Measurements from ENCODE around the gene C19orf25. TPM values are rescaled to one million over a fixed set of nuclear protein-coding genes. Genes with fewer than 3 reads are reported as not detected.

Gene C19orf25
- total RNA-seq, 2 experiments from 2014 or later: 33.3 to 38.2 TPM

Other genes with a start within 250 kb of the C19orf25 start
- under 1 TPM in 1 of 2 experiments, not detected in 1; 0.10 TPM for gene CBARP, start 241.2 kb downstream of the C19orf25 start, total RNA-seq
- gene ATP5F1D, start 237.5 kb downstream of the C19orf25 start, total RNA-seq: 100 to 1,000 TPM; 209 to 222 TPM
- gene MIDN, start 230.6 kb downstream of the C19orf25 start, total RNA-seq: 10 to 100 TPM; 88.4 to 94.3 TPM
- gene CIRBP, start 209.9 kb downstream of the C19orf25 start, total RNA-seq: 100 to 1,000 TPM; 172 to 195 TPM
- gene FAM174C, start 203.7 kb downstream of the C19orf25 start, total RNA-seq: 10 to 100 TPM; 57.1 TPM
- gene EFNA2, start 193.3 kb downstream of the C19orf25 start, total RNA-seq: not detected
- gene NDUFS7, start 95.3 kb downstream of the C19orf25 start, total RNA-seq: 100 to 1,000 TPM; 122 to 127 TPM
- gene GAMT, start 77.7 kb downstream of the C19orf25 start, total RNA-seq: 10 to 100 TPM; 26.2 to 26.8 TPM
- 100 to 1,000 TPM; 264 to 270 TPM for gene DAZAP1, start 71.6 kb downstream of the C19orf25 start, total RNA-seq
- gene RPS15, start 40.8 kb downstream of the C19orf25 start, total RNA-seq: 1,000 to 10,000 TPM; 1,384 TPM
- not detected for gene APC2, start 29.1 kb downstream of the C19orf25 start, total RNA-seq
- gene PCSK4, start 11.1 kb upstream of the C19orf25 start, total RNA-seq: 1 to 10 TPM; 3.4 to 4.1 TPM
- 1 to 10 TPM; 1.7 to 1.9 TPM for gene REEP6, start 12.0 kb upstream of the C19orf25 start, total RNA-seq
- gene ADAMTSL5, start 33.8 kb upstream of the C19orf25 start, total RNA-seq: 1 to 10 TPM; 2.8 to 3.9 TPM
- gene PLK5, start 44.9 kb upstream of the C19orf25 start, total RNA-seq: not detected
- 10 to 100 TPM; 12.2 to 12.5 TPM for gene MEX3D, start 89.1 kb upstream of the C19orf25 start, total RNA-seq
- 100 to 1,000 TPM in 1 of 2 experiments, 10 to 100 TPM in 1; 98.4 to 102 TPM for gene MBD3, start 113.7 kb upstream of the C19orf25 start, total RNA-seq
- gene UQCR11, start 126.2 kb upstream of the C19orf25 start, total RNA-seq: 100 to 1,000 TPM; 180 to 195 TPM
- 100 to 1,000 TPM; 130 to 137 TPM for gene TCF3, start 173.4 kb upstream of the C19orf25 start, total RNA-seq

Data from activated CD8-positive, alpha-beta T cell treated with anti-CD3 and anti-CD28 coated beads, Interleukin-2, amount 10 ng/mL, durations not matched to agents 7 days and 5 days (primary cell).